Measurements from ENCODE around the gene MTX2.
"Not testable (repeated sequence)": the region's sequence is repeated elsewhere in the genome, so short reads cannot be mapped to it uniquely, and the experiment has no call there.

MTX2 gene

DNA sequence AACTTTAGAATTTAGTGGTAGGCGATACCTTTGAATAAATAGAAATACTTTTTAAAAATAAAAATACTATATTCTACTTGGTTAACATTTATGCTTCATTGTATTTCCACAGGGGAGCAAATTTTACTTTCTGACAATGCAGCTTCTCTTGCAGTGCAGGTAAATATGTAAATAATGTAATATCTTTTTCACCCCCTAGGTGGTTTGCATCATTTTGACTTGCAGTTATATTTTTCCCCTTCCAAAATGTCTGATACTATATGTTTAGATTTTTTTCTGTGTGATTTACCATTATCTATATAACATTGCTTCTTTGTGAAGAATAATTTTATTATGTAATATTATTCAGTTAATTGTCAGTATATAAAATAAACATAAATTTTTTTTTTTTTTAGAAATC, 28.5 kb downstream of the MTX2 start:
- TF ChIP-seq, protein P1, sequence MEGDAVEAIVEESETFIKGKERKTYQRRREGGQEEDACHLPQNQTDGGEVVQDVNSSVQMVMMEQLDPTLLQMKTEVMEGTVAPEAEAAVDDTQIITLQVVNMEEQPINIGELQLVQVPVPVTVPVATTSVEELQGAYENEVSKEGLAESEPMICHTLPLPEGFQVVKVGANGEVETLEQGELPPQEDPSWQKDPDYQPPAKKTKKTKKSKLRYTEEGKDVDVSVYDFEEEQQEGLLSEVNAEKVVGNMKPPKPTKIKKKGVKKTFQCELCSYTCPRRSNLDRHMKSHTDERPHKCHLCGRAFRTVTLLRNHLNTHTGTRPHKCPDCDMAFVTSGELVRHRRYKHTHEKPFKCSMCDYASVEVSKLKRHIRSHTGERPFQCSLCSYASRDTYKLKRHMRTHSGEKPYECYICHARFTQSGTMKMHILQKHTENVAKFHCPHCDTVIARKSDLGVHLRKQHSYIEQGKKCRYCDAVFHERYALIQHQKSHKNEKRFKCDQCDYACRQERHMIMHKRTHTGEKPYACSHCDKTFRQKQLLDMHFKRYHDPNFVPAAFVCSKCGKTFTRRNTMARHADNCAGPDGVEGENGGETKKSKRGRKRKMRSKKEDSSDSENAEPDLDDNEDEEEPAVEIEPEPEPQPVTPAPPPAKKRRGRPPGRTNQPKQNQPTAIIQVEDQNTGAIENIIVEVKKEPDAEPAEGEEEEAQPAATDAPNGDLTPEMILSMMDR (IDR thresholded peaks at IDR 0.05; ENCODE audit: borderline replicate concordance, insufficient read depth, low read depth, low read length) = no peak
- no peak overlapping the region for H3K4me3 ChIP-seq (ENCODE audit: low read depth, low read length)

DNA sequence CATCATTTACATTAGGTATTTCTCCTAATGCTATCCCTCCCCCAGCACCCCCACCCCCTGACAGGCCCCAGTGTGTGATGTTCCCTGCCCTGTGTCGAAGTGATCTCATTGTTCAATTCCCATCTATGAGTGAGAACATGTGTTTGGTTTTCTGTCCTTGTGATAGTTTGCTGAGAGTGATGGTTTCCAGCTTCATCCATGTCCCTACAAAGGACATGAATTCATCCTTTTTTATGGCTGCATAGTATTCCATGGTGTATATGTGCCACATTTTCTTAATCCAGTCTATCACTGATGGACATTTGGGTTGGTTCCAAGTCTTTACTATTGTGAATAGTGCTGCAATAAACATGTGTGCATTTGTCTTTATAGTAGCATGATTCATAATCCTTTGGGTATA, 36.8 kb downstream of the MTX2 start:
- H3K4me3 ChIP-seq (ENCODE audit: low read depth, low read length) = not testable (repeated sequence)

DNA sequence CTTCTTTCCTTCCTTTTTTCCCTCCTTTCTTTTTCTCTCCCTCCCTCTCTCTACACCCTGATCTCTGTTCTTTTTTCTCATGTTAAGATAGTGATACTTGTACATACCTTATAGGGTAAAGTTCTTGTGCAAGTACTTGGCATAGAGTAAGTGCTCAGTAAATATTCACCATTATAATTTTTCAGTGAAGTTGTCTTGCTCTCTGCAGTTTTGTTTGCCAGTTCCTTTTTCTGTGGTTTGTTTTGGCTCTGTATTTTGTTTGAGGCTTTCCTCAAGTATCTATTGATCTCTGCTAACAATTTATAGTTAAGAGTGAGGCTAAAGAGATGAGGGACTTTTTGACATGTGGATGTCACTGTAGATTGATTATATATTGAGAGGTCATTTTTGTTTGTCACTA, 48.0 kb downstream of the MTX2 start:
- TF ChIP-seq, protein P1 (IDR thresholded peaks at IDR 0.05; ENCODE audit: borderline replicate concordance, insufficient read depth, low read depth, low read length) = no peak
- no peak overlapping the region for H3K4me3 ChIP-seq (ENCODE audit: low read depth, low read length)

DNA sequence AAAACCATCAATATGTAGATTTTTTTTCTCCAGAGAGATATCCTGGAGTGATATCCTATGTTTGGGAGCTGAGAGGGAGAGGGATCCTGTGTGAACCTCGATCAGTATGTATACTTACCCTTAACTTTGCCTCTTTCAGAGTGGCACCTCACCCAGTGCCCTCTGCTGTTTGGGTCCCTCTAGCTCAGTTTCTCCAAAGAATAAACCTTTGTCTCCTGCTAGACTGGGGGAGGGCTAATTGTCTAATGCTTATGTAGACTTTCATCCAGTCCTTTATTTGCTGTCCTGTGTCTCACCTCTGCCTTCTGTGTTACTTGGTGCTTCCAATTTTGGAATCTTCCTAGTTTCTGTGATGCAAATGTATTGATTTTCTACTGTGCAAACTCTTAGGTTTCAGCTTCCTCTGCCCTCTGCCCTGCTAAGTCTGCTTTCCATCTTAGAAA, 48.4 kb downstream of the MTX2 start:
- TF ChIP-seq, protein P1 (IDR thresholded peaks at IDR 0.05; ENCODE audit: borderline replicate concordance, insufficient read depth, low read depth, low read length) = no peak

DNA sequence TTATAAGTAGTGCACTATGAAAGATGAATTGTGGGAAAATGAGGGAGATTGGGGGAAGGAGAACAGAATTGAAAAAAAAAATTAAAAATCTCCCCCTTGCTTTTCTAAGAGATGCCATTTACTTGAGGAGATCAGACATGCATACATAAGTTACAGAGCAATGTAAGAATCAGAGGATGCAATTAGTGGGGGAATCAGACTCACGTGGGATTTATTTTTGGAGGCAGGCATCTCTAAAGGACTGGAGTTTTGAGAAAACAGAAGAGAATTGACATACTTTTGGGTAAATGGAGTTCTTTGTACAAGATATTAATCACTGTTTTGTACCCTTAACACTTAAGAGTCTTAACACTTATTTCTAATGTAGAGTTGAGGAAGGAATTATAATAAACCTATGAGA, 52.7 kb downstream of the MTX2 start:
- no peak overlapping the region for H3K4me3 ChIP-seq (ENCODE audit: low read depth, low read length)
- TF ChIP-seq, protein P1 (IDR thresholded peaks at IDR 0.05; ENCODE audit: borderline replicate concordance, insufficient read depth, low read depth, low read length) = no peak

More for the DNA sequence above, 48.4 kb downstream of the MTX2 start:
- no peak overlapping the region for H3K4me3 ChIP-seq (ENCODE audit: low read depth, low read length)

DNA sequence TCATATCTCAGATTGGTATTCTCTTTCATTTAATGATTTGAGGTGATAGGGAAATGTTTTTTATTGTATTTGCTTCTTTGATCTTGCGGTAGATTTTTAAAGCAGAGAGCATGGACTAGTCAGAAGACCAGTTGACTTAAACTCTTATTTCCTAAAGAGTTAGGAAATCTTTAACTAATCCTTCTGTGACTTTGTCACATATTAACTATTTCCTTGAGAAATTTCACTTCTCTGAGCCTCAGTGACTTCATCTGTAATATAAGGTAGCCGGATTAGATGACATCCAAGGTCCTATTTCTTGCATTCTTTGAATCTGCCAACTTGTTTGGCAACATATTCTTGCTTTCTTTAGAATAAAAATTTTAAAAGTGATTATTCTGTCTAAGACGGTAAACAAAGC, 55.6 kb downstream of the MTX2 start:
- TF ChIP-seq, protein P1 (IDR thresholded peaks at IDR 0.05; ENCODE audit: borderline replicate concordance, insufficient read depth, low read depth, low read length) = no peak
- H3K4me3 ChIP-seq (ENCODE audit: low read depth, low read length) = no peak overlapping the region

DNA sequence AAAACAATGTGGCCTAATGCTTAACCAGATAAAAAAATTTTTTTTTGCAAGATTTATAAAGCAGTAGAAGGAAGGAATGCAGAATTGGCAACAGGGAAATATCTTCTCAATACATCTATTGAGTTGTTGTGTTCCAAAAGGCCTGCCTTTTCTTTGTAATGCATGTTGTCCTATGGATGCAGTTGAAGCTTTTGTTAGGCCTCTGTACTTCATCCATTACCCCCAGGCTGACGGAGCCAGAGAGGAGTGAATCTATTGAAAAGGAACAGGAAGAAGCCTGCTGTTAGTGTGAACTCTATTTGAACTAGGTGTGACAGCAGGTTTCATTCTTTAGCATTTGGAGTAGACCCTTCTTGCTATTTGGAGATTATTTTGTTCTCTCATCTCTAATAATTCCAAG, 56.5 kb downstream of the MTX2 start:
- H3K4me3 ChIP-seq (ENCODE audit: low read depth, low read length) = no peak overlapping the region
- TF ChIP-seq, protein P1 (IDR thresholded peaks at IDR 0.05; ENCODE audit: borderline replicate concordance, insufficient read depth, low read depth, low read length) = no peak

DNA sequence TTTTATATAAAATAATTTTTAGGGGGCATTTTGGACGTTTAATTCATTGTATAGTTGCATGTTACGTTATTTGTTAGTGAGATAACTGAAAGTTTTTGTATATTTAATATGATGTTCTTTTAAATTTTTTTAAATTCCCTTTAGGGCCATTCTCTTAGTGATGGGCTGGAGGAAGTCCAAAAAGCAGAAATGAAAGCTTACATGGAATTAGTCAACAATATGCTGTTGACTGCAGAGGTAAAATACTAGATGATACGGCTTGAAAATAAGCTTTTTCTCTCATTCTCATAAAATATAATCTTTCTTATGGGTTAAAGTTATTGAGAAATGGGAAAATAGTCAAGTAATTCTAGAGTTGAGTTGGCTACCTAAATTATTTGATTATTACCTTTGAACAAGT, 58.9 kb downstream of the MTX2 start:
- H3K4me3 ChIP-seq (ENCODE audit: low read depth, low read length) = no peak overlapping the region
- TF ChIP-seq, protein P1 (IDR thresholded peaks at IDR 0.05; ENCODE audit: borderline replicate concordance, insufficient read depth, low read depth, low read length) = no peak

Measured in GM12875 (cell line).